Esophagus squamous epithelium (tissue), 4 donors: ENCODE data around the gene SETD5.

Experiments used
- POLR2A ChIP-seq, 4 donors: fragments of 450-650 bp; IDR thresholded peaks; one replicate each; pipeline ENCODE4 v1.6.1; 2017; ENCODE audit warnings: antibody characterized with exemption in 4 of 4, mild to moderate bottlenecking in 4 of 4, moderate library complexity in 3 of 4
- TF ChIP-seq, protein P1 (sequence below), 6 experiments: fragments of 450-650 bp in 4 of 6; fragments of 200-600 bp in 2 of 6; sonication (generic) in 2 of 6; IDR thresholded peaks; one replicate each; pipeline ENCODE4 v1.5.1; 2016 to 2019; ENCODE audit warnings: antibody characterized with exemption in 6 of 6, mild to moderate bottlenecking in 4 of 6, moderate library complexity in 4 of 6

DNA sequence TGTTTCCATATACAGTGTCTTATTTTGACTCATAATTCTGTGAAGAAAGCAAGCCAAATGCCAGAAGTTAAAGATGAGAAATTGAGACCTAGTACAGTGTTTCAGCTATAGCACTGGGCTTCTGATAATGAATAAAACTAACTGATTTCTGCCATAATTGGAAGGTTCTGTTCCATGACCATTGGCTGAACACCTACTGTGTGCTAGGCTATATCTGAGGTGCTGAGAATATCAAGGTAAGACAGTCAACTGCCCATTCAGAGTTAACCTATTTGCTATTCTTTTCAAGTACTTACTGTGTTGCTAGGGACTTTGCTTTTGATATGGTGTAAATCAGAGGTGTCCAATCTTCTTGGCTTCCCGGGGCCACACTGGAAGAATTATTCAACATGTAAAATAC lies 82.8 kb downstream of the SETD5 start:
- TF ChIP-seq, protein P1, sequence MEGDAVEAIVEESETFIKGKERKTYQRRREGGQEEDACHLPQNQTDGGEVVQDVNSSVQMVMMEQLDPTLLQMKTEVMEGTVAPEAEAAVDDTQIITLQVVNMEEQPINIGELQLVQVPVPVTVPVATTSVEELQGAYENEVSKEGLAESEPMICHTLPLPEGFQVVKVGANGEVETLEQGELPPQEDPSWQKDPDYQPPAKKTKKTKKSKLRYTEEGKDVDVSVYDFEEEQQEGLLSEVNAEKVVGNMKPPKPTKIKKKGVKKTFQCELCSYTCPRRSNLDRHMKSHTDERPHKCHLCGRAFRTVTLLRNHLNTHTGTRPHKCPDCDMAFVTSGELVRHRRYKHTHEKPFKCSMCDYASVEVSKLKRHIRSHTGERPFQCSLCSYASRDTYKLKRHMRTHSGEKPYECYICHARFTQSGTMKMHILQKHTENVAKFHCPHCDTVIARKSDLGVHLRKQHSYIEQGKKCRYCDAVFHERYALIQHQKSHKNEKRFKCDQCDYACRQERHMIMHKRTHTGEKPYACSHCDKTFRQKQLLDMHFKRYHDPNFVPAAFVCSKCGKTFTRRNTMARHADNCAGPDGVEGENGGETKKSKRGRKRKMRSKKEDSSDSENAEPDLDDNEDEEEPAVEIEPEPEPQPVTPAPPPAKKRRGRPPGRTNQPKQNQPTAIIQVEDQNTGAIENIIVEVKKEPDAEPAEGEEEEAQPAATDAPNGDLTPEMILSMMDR (IDR thresholded peaks at IDR 0.05) = no peak
- TF ChIP-seq POLR2A (IDR thresholded peaks at IDR 0.05) = no peak
